22Rv1 (cell line): ENCODE measurements around the gene ARHGEF40.

Experiments
- ZFX ChIP-seq: fragments of 450-650 bp; IDR thresholded peaks from 2 replicates; pipeline ENCODE4 v1.6.1; 2017; ENCODE audit warnings: antibody characterized with exemption, borderline replicate concordance
- TF ChIP-seq, protein P1 (sequence below): fragments of 450-650 bp; IDR thresholded peaks from 2 replicates; pipeline ENCODE4 v1.5.1; 2017; ENCODE audit warnings: mild to moderate bottlenecking

DNA sequence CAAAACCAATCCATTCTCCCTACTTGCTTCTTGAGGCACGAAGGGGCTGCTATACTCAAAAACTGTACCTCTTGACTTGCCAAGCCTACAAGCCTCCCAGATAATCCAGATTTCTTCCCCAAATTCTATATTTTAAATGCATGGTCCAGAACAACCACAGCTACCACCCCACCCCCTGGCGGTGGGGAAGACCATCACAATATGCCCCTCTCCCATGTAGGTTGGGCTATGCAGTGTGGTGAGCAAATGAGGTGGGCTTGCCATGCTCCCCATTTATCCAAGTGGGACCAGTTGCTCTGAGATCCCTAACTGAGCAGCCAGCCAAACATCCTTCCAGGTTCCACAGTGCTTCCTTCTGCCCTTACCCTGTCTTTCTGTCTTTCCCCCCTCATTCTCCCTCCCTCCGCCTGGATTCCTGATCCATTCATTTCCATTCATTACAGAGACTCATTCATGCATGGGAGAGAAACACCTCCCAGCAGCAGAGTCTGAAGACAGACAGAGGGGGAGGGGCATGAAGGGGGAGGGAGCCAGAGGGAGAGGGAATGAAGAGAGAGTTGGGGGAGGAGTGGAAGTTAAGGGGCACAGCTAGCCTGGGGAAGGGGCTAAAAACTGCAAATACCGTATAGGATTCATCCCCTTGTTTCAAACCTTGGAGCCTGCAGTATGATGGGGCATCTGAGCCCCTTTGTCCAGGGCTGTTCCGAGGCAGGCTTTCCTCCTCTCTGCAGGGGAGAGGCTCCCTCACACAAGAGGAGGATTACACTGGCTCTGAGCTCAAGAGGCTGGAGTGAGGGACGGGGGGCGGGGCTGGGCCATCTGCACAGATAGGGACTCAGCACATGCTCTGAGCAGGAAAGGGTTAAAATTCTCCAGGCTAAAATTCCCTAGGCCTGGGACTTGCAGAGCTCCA lies 23.9 kb downstream of the ARHGEF40 start:
- TF ChIP-seq, protein P1, sequence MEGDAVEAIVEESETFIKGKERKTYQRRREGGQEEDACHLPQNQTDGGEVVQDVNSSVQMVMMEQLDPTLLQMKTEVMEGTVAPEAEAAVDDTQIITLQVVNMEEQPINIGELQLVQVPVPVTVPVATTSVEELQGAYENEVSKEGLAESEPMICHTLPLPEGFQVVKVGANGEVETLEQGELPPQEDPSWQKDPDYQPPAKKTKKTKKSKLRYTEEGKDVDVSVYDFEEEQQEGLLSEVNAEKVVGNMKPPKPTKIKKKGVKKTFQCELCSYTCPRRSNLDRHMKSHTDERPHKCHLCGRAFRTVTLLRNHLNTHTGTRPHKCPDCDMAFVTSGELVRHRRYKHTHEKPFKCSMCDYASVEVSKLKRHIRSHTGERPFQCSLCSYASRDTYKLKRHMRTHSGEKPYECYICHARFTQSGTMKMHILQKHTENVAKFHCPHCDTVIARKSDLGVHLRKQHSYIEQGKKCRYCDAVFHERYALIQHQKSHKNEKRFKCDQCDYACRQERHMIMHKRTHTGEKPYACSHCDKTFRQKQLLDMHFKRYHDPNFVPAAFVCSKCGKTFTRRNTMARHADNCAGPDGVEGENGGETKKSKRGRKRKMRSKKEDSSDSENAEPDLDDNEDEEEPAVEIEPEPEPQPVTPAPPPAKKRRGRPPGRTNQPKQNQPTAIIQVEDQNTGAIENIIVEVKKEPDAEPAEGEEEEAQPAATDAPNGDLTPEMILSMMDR: no peak
- no peak for TF ChIP-seq ZFX
